ENCODE measurements around the gene FOXC2.

The FOXC2 gene

GRCh38 chr16:86521236-86522197 lies 45.1 kb upstream of the FOXC2 start:
- TF ChIP-seq CTCF (conservative IDR thresholded peaks at IDR 0.05; ENCODE audit: low read depth, low read length), result no peak
- no peak overlapping the region for H3K4me3 ChIP-seq (ENCODE audit: low read length)
- no peak for DNase-seq (ENCODE audit: low read depth)

- TF ChIP-seq CTCF (conservative IDR thresholded peaks at IDR 0.05; ENCODE audit: low read depth, low read length), result no peak
- DNase-seq (ENCODE audit: low read depth), result no peak
- no peak overlapping the region for H3K4me3 ChIP-seq (ENCODE audit: low read length)
Observed at GRCh38 chr16:86522634-86523033, 44.0 kb upstream of the FOXC2 start.

GRCh38 chr16:86523166-86523740 lies 43.4 kb upstream of the FOXC2 start:
- H3K4me3 ChIP-seq (ENCODE audit: low read length), result no peak overlapping the region
- no peak for DNase-seq (ENCODE audit: low read depth)
- TF ChIP-seq CTCF (conservative IDR thresholded peaks at IDR 0.05; ENCODE audit: low read depth, low read length), result no peak

- no peak overlapping the region for H3K4me3 ChIP-seq (ENCODE audit: low read length)
- no peak for DNase-seq (ENCODE audit: low read depth)
- no peak for TF ChIP-seq CTCF (conservative IDR thresholded peaks at IDR 0.05; ENCODE audit: low read depth, low read length)
Observed at GRCh38 chr16:86524029-86524428, 42.6 kb upstream of the FOXC2 start.

GRCh38 chr16:86525696-86526095 lies 40.9 kb upstream of the FOXC2 start:
- DNase-seq (ENCODE audit: low read depth), result no peak
- no peak overlapping the region for H3K4me3 ChIP-seq (ENCODE audit: low read length)
- TF ChIP-seq CTCF (conservative IDR thresholded peaks at IDR 0.05; ENCODE audit: low read depth, low read length), result no peak

- TF ChIP-seq CTCF (conservative IDR thresholded peaks at IDR 0.05; ENCODE audit: low read depth, low read length), result no peak
- DNase-seq (ENCODE audit: low read depth), result no peak
- H3K4me3 ChIP-seq (ENCODE audit: low read length), result no peak overlapping the region
Observed at GRCh38 chr16:86527366-86527765, 39.3 kb upstream of the FOXC2 start.
